SK-N-SH treated with all-trans-retinoic acid at 6 μM for 48 hours (cell line): Measurements from ENCODE around the gene PIK3CD.

Experiments
- ATAC-seq: fragments of 200-7000 bp; cut with Tn5 transposase; 3 replicates; pipeline ENCODE4 v1.9.1; 2020; ENCODE audit warnings: mild to moderate bottlenecking, moderate library complexity
- ARNTL ChIP-seq: fragments of 450-650 bp; formaldehyde crosslinking; IDR thresholded peaks from 2 replicates; pipeline ENCODE4 v1.5.0; 2020; ENCODE audit warnings: low read depth, mild to moderate bottlenecking, moderate library complexity, borderline replicate concordance
- BACH2 ChIP-seq: fragments of 250-450 bp; sonication (Bioruptor Pico); IDR thresholded peaks from 2 replicates; pipeline ENCODE4 v1.9.0; 2021; ENCODE audit warnings: mild to moderate bottlenecking, borderline replicate concordance
- CREB5 ChIP-seq: fragments of 250-450 bp; sonication (Bioruptor Pico); IDR thresholded peaks from 2 replicates; pipeline ENCODE4 v1.5.1; 2020; ENCODE audit warnings: low read depth, mild to moderate bottlenecking, moderate library complexity
- CSDC2 ChIP-seq: fragments of 250-450 bp; sonication (Bioruptor Pico); IDR thresholded peaks from 2 replicates; pipeline ENCODE4 v1.5.0; 2020; ENCODE audit warnings: mild to moderate bottlenecking, moderate library complexity
- CSRNP3 ChIP-seq: fragments of 250-450 bp; sonication (Bioruptor Pico); IDR thresholded peaks from 2 replicates; pipeline ENCODE4 v1.5.1; 2021; ENCODE audit warnings: mild to moderate bottlenecking, moderate library complexity
- ESRRG ChIP-seq: fragments of 250-450 bp; sonication (Bioruptor Pico); IDR thresholded peaks from 2 replicates; pipeline ENCODE4 v1.6.1; 2021; ENCODE audit warnings: mild to moderate bottlenecking
- GLIS3 ChIP-seq: fragments of 250-450 bp; sonication (Bioruptor Pico); IDR thresholded peaks from 2 replicates; pipeline ENCODE4 v1.5.0; 2020; ENCODE audit warnings: mild to moderate bottlenecking, moderate library complexity
- ISL1 ChIP-seq: fragments of 250-450 bp; sonication (Bioruptor Pico); IDR thresholded peaks from 2 replicates; pipeline ENCODE4 v2.1.2; 2022; ENCODE audit warnings: mild to moderate bottlenecking, moderate library complexity
- PATZ1 ChIP-seq: fragments of 250-450 bp; sonication (Bioruptor Pico); IDR thresholded peaks from 2 replicates; pipeline ENCODE4 v1.8.0; 2020; ENCODE audit warnings: mild to moderate bottlenecking, moderate library complexity, borderline replicate concordance
- POU6F1 ChIP-seq: fragments of 250-450 bp; sonication (Bioruptor Pico); IDR thresholded peaks from 2 replicates; pipeline ENCODE4 v1.8.0; 2021; ENCODE audit warnings: low read depth, mild to moderate bottlenecking, moderate library complexity, borderline replicate concordance
- PPARA ChIP-seq: fragments of 250-450 bp; sonication (Bioruptor Pico); IDR thresholded peaks from 2 replicates; pipeline ENCODE4 v1.5.0; 2020; ENCODE audit warnings: mild to moderate bottlenecking, borderline replicate concordance
- RARB ChIP-seq: fragments of 250-450 bp; sonication (Bioruptor Pico); IDR thresholded peaks from 2 replicates; pipeline ENCODE4 v1.8.0; 2021; ENCODE audit warnings: mild to moderate bottlenecking, moderate library complexity
- SNAI2 ChIP-seq: fragments of 250-450 bp; sonication (Bioruptor Pico); IDR thresholded peaks from 2 replicates; pipeline ENCODE4 v1.5.0; 2020; ENCODE audit warnings: mild to moderate bottlenecking, moderate library complexity
- TCF4 ChIP-seq: fragments of 250-450 bp; sonication (Bioruptor Pico); IDR thresholded peaks from 2 replicates; pipeline ENCODE4 v1.8.0; 2021; ENCODE audit warnings: mild to moderate bottlenecking, moderate library complexity, borderline replicate concordance
- TOX ChIP-seq: fragments of 250-450 bp; sonication (Bioruptor Pico); IDR thresholded peaks from 2 replicates; pipeline ENCODE4 v1.8.0; 2021; ENCODE audit warnings: mild to moderate bottlenecking, moderate library complexity, borderline replicate concordance
- TSHZ2 ChIP-seq: fragments of 250-450 bp; sonication (Bioruptor Pico); IDR thresholded peaks from 2 replicates; pipeline ENCODE4 v1.5.0; 2020; ENCODE audit warnings: mild to moderate bottlenecking, moderate library complexity
- ZC3H10 ChIP-seq: fragments of 250-450 bp; sonication (Bioruptor Pico); IDR thresholded peaks from 2 replicates; pipeline ENCODE4 v1.5.1; 2021; ENCODE audit warnings: mild to moderate bottlenecking, moderate library complexity
- ZFP3 ChIP-seq: fragments of 250-450 bp; sonication (Bioruptor Pico); IDR thresholded peaks from 2 replicates; pipeline ENCODE4 v1.5.0; 2020; ENCODE audit warnings: mild to moderate bottlenecking, moderate library complexity
- ZFP30 ChIP-seq: fragments of 450-650 bp; formaldehyde crosslinking; IDR thresholded peaks from 2 replicates; pipeline ENCODE4 v1.5.0; 2022; ENCODE audit warnings: mild to moderate bottlenecking, moderate library complexity
- ZNF565 ChIP-seq: fragments of 450-650 bp; formaldehyde crosslinking; conservative IDR thresholded peaks from 2 replicates; pipeline ENCODE4 v1.5.0; 2020; ENCODE audit warnings: low read depth, mild to moderate bottlenecking, moderate library complexity
- ZNF70 ChIP-seq: fragments of 450-650 bp; formaldehyde crosslinking; IDR thresholded peaks from 2 replicates; pipeline ENCODE4 v1.5.0; 2020; ENCODE audit warnings: mild to moderate bottlenecking, moderate library complexity
- ZNF8 ChIP-seq: fragments of 450-650 bp; formaldehyde crosslinking; IDR thresholded peaks from 2 replicates; pipeline ENCODE4 v1.5.0; 2020; ENCODE audit warnings: mild to moderate bottlenecking, moderate library complexity

The PIK3CD gene

GRCh38 chr1:9607352-9607751 lies 44.2 kb upstream of the PIK3CD start (continued):
- TF ChIP-seq ARNTL (CRISPR knock-in tag) = no peak
- no peak for TF ChIP-seq RARB (CRISPR knock-in tag)
- TF ChIP-seq PATZ1 (CRISPR knock-in tag) = no peak
- no peak for TF ChIP-seq CSRNP3 (CRISPR knock-in tag)
- TF ChIP-seq SNAI2 (CRISPR knock-in tag) = no peak
- TF ChIP-seq ZC3H10 = no peak
- no peak for TF ChIP-seq ZFP30 (CRISPR knock-in tag)
- TF ChIP-seq TCF4 (CRISPR knock-in tag) = no peak
- TF ChIP-seq ZNF70 (CRISPR knock-in tag) = no peak

- no peak for TF ChIP-seq ZFP30 (CRISPR knock-in tag)
- no peak for TF ChIP-seq CSDC2 (CRISPR knock-in tag)
- no peak for TF ChIP-seq GLIS3
- TF ChIP-seq ISL1 = no peak
- no peak for TF ChIP-seq ZNF565 (CRISPR knock-in tag)
- TF ChIP-seq POU6F1 (CRISPR knock-in tag) = no peak
- no peak for TF ChIP-seq CSRNP3 (CRISPR knock-in tag)
- TF ChIP-seq PATZ1 (CRISPR knock-in tag) = no peak
- no peak for TF ChIP-seq ESRRG (CRISPR knock-in tag)
- TF ChIP-seq TOX = no peak
- no peak for TF ChIP-seq CREB5 (CRISPR knock-in tag)
- no peak for TF ChIP-seq ZNF8 (CRISPR knock-in tag)
- TF ChIP-seq ZFP3 (CRISPR knock-in tag) = no peak
- TF ChIP-seq BACH2 = no peak
- no peak for TF ChIP-seq TSHZ2
- TF ChIP-seq SNAI2 (CRISPR knock-in tag) = no peak
- no peak for TF ChIP-seq ZNF70 (CRISPR knock-in tag)
- TF ChIP-seq TCF4 (CRISPR knock-in tag) = no peak
- no peak for TF ChIP-seq PPARA (CRISPR knock-in tag)
These were observed 41.5 kb upstream of the PIK3CD start for GRCh38 chr1:9609998-9610397.

More at GRCh38 chr1:9609998-9610397, 41.5 kb upstream of the PIK3CD start:
- no peak for ATAC-seq
